ENCODE results near the gene ATP11C.
A peak's percentile ranks its signal among the peaks of the same experiment; 100 is the strongest.

ATP11C gene

GRCh38 chrX:139736151-139736550 is 196.7 kb downstream of the ATP11C start:
- TF ChIP-seq, protein P1, sequence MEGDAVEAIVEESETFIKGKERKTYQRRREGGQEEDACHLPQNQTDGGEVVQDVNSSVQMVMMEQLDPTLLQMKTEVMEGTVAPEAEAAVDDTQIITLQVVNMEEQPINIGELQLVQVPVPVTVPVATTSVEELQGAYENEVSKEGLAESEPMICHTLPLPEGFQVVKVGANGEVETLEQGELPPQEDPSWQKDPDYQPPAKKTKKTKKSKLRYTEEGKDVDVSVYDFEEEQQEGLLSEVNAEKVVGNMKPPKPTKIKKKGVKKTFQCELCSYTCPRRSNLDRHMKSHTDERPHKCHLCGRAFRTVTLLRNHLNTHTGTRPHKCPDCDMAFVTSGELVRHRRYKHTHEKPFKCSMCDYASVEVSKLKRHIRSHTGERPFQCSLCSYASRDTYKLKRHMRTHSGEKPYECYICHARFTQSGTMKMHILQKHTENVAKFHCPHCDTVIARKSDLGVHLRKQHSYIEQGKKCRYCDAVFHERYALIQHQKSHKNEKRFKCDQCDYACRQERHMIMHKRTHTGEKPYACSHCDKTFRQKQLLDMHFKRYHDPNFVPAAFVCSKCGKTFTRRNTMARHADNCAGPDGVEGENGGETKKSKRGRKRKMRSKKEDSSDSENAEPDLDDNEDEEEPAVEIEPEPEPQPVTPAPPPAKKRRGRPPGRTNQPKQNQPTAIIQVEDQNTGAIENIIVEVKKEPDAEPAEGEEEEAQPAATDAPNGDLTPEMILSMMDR (conservative IDR thresholded peaks at IDR 0.05; ENCODE audit: control insufficient read depth, insufficient read depth, low read depth, low read length) = no peak
- H3K4me3 ChIP-seq (ENCODE audit: control insufficient read depth, low read depth, low read length) = no peak overlapping the region
- DNase-seq (ENCODE audit: low read depth) = no peak

DNA sequence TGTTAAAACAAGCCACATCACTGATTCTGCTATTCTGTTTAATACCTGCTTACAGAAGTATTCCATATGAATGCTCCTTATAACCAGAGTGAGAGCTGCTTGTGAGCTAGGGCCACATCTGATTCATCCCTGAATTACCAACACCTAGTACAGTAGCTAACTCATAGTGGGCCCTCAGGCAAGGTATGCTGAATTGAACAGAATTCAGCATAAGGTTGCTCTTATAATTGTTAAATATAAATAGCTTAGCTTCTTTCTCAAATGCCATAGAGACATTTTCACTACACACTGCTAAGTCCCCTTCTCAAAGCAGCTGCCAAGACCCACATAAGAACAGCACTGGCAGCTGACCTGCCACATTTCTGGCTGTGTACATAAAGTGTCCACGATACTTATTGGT is 197.9 kb downstream of the ATP11C start:
- no peak overlapping the region for H3K4me3 ChIP-seq (ENCODE audit: control insufficient read depth, low read depth, low read length)
- DNase-seq (ENCODE audit: low read depth) = no peak
- TF ChIP-seq, protein P1 (conservative IDR thresholded peaks at IDR 0.05; ENCODE audit: control insufficient read depth, insufficient read depth, low read depth, low read length) = no peak

- no peak overlapping the region for H3K4me3 ChIP-seq (ENCODE audit: control insufficient read depth, low read depth, low read length)
- DNase-seq (ENCODE audit: low read depth) = no peak
- TF ChIP-seq, protein P1 (conservative IDR thresholded peaks at IDR 0.05; ENCODE audit: control insufficient read depth, insufficient read depth, low read depth, low read length) = no peak
Observed at GRCh38 chrX:139725720-139726119, 207.1 kb downstream of the ATP11C start.

GRCh38 chrX:139724626-139725025 is 208.2 kb downstream of the ATP11C start:
- TF ChIP-seq, protein P1 (conservative IDR thresholded peaks at IDR 0.05; ENCODE audit: control insufficient read depth, insufficient read depth, low read depth, low read length) = no peak
- no peak overlapping the region for H3K4me3 ChIP-seq (ENCODE audit: control insufficient read depth, low read depth, low read length)
- DNase-seq (ENCODE audit: low read depth) = no peak

GRCh38 chrX:139720979-139721378 is 211.9 kb downstream of the ATP11C start:
- no peak for DNase-seq (ENCODE audit: low read depth)
- H3K4me3 ChIP-seq (ENCODE audit: control insufficient read depth, low read depth, low read length) = no peak overlapping the region
- TF ChIP-seq, protein P1 (conservative IDR thresholded peaks at IDR 0.05; ENCODE audit: control insufficient read depth, insufficient read depth, low read depth, low read length) = no peak

- TF ChIP-seq, protein P1 (conservative IDR thresholded peaks at IDR 0.05; ENCODE audit: control insufficient read depth, insufficient read depth, low read depth, low read length) = no peak
- peak; percentile 23 for DNase-seq (ENCODE audit: low read depth)
Observed at GRCh38 chrX:139720136-139720535, 212.7 kb downstream of the ATP11C start.

GRCh38 chrX:139708067-139708466 is 224.8 kb downstream of the ATP11C start, which contains the start of gene MCF2:
MCF2 (minus strand) TSS chrX:139708167; CDS start chrX:139651744, 56,423 bp downstream.
- no peak within 1 kb of the TSS for H3K4me3 ChIP-seq (ENCODE audit: control insufficient read depth, low read depth, low read length)
- TF ChIP-seq, protein P1 (conservative IDR thresholded peaks at IDR 0.05; ENCODE audit: control insufficient read depth, insufficient read depth, low read depth, low read length) = no peak
- DNase-seq (ENCODE audit: low read depth) = no peak

More at GRCh38 chrX:139720136-139720535, 212.7 kb downstream of the ATP11C start:
- H3K4me3 ChIP-seq (ENCODE audit: control insufficient read depth, low read depth, low read length) = no peak overlapping the region
